SHP77 (cell line): ENCODE results near the gene MTAP.

Experiments
- DNase-seq, 2 experiments: peaks; one replicate each; lab custom pipeline; 2025; lab: John Stamatoyannopoulos, UW

Gene MTAP

DNA sequence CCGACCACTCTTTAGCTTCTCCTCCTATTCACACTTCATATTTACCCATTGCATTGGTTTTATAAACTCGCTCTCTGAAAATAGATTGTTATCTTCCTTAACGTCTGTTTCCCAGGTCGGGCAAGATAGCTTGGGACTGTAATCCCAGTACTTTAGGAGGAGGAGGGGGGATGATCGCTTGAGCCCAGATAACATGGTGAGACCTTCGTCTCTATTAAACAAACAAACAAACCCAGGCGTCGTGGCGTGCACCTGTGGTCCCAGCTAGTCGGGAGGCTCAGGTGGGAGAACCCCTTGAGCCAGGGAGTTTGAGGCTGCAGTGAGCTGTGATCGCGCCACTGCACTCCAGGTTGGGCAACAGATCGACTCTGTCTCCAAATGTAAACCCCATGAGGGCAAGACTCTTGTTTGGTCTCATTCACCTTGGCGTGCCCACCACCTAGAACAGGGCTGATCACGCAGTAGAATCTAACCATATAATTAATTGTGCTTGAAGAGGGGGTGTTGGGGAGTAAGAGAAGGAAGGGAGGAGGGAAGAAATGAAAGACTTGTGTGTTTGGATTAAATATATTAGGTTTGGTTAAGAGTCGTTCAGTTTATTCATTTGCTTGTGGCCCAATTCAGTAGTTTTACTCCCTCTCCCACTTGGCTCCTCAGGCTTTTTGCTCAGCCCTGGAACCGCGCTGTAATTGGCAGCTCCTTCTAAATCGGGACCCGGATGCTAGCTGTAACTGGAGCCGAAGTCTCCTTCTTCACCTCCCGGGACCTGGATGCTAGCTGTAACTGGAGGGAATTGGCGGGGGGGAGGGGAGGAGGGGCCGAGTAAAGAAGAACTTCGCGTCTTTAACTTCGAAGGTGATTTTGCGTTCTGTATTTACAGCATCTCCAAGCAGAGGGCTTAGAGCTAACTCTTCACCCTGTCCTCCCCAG, 166.8 kb downstream of the MTAP start:
- no peak for DNase-seq

DNA sequence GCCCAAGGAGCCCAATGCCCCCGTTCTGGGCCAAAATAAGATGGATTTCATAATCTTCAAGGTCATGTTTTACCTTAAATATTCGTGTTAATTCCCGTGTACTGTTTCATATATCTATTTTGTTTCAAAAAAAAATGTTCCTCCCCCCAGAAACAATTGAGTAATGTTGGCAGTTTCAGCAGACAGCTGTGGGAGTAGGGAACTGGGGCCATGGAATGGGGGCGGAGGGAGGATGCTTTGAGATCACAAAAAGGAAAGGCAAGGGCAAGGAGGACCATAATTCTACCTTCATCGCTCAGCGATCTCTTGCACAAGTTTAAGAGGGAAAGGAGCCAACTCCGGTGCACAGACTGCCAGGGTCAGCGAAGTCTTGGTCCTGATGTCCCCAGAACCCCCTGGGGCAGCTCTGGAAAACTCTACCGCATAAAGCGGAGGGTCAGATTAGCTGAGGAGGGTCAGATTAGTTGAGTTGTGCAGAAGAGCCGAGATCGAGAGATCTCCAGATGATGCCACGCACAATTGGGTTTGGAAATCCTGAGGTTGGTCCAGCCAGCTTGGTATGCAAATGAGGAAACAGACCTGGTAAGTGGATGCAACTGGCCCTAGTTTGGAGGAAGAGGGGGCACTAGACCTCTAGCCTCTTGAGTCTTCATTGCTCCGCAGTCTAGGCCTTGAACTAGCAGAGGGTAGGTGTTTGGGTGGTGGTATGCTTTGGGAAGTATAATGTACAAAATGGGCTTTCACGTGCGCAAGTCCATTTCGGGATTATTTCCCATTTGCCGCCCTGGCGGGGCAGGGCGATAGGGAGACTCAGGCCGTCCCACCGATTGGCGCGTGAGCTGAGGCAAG, 167.7 kb downstream of the MTAP start:
- DNase-seq, result no peak

DNA sequence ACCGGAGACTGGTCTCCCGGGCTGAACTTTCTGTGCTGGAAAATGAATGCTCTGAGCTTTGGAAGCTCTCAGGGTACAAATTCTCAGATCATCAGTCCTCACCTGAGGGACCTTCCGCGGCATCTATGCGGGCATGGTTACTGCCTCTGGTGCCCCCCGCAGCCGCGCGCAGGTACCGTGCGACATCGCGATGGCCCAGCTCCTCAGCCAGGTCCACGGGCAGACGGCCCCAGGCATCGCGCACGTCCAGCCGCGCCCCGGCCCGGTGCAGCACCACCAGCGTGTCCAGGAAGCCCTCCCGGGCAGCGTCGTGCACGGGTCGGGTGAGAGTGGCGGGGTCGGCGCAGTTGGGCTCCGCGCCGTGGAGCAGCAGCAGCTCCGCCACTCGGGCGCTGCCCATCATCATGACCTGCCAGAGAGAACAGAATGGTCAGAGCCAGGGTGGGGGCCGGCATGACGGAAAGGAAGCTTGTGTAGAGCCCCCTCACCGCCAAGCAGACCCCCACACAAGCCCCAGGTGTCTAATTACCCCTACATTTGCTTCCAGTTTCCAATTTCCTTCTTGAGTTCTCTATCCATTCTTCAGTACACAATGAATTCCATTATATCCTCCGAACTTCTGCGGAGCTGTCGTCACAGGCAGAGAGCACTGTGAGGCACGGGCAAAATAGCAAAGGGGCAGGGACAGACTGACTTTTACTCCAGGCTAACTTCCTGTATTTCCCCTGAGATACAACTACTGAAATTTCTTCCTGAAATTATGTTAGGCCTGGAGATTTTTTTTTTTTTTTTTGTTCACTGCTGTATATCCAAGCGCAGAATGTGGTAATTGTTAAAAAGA, 168.6 kb downstream of the MTAP start:
- DNase-seq, result no peak

- no peak for DNase-seq
Observed at GRCh38 chr9:21972361-21972760, 169.9 kb downstream of the MTAP start.

DNA sequence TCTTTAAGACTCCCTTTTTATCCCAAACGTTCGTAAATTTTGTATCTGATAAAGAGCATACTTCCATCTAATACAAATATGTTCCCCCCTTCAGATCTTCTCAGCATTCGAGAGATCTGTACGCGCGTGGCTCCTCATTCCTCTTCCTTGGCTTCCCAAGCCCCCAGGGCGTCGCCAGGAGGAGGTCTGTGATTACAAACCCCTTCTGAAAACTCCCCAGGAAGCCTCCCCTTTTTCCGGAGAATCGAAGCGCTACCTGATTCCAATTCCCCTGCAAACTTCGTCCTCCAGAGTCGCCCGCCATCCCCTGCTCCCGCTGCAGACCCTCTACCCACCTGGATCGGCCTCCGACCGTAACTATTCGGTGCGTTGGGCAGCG, 171.9 kb downstream of the MTAP start:
- peak in 1 of 2 experiments; percentile 25 for DNase-seq

DNA sequence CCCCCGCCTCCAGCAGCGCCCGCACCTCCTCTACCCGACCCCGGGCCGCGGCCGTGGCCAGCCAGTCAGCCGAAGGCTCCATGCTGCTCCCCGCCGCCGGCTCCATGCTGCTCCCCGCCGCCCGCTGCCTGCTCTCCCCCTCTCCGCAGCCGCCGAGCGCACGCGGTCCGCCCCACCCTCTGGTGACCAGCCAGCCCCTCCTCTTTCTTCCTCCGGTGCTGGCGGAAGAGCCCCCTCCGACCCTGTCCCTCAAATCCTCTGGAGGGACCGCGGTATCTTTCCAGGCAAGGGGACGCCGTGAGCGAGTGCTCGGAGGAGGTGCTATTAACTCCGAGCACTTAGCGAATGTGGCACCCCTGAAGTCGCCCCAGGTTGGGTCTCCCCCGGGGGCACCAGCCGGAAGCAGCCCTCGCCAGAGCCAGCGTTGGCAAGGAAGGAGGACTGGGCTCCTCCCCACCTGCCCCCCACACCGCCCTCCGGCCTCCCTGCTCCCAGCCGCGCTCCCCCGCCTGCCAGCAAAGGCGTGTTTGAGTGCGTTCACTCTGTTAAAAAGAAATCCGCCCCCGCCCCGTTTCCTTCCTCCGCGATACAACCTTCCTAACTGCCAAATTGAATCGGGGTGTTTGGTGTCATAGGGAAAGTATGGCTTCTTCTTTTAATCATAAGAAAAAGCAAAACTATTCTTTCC, 172.4 kb downstream of the MTAP start:
- DNase-seq, result peak; percentile 42 to 71

GRCh38 chr9:21976334-21976875, 174.0 kb downstream of the MTAP start:
- DNase-seq, result no peak

DNA sequence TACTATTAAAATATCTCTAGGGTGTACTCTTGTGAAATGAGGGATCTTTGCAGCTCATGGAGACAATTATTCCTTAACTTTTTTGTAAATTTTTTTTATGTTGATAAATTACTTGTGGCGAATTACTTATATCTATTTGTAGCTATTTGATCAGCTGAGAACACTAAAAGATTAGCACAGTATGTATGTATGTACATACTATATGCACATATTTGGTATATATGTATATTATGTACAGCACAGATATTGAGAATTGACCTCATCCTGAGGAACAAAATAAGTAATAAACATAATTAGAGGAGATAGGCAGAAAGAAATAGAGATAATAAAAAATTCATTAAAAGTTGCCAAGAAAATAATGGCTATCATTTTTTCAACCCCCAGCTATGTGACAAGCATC, 180.0 kb downstream of the MTAP start:
- no peak for DNase-seq

DNA sequence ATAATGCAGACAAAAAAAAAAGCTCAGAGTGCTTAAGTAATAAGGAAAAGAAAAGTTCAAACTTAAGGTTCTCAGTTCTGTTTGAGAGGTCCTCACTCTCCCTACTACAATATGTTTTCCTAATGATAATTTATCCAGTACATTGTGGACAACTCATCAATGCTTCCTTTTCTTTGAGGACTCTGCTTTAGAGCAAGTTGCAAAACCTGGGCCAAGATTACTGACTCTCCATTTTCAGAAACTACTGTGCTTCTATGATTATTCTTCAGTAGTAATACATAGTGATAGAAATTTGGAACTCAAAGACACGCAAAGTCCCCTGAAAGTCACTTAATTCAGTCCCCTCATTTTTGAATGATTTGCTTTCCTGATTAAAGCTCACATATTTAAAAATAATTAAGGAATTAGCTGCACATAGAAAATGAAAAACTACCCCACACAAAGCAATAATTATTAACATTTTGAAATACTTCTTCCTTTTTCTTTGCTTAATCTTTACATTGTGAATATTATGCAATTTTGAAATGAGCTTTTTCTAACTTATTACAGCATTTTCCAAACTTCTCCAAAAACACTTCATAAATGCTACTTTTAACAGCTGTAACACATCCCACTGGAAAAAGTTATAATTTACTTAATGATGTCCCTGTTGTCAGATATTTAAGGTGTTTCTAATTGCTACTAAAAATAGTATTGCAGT, 180.6 kb downstream of the MTAP start:
- no peak for DNase-seq

DNA sequence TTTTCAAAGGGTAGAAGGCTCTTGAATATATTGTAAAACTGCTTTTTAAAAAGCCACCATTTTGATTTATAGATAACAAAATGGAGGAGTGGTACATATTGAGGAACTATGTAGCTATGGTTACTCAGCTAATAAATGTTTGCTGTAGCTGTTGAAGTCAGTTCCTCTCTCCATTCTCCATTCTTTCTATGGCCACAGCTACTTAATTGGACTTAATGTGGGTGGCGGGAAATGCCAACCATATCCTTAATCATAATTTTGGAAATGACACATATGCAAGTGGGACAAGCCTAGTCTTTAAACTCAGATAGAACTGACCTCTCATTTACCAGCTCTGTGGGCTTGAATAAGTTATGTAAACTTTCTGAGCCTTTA, 181.1 kb downstream of the MTAP start:
- DNase-seq, result no peak

DNA sequence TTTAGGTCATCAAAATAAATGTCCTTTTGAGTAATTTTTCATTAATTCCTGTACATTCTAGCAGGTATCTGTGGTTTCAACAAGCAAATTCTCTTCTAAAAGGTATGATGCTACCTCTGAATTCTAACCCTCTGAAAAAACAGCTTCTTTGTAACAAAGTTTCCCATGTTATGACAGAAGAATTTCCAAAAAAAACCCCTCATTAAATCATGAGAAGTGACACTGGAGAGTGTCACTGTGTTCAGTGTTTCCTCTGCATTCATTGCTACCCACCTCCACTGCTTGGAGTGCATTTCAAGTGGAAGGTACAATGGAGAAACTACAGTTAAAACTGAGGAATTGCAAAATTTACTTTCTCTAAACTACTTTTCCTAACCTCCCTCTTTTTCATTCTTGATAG, 181.7 kb downstream of the MTAP start:
- no peak for DNase-seq

- DNase-seq, result no peak
Observed at GRCh38 chr9:21985964-21986667, 183.7 kb downstream of the MTAP start.
